Nephron progenitor cell (in vitro differentiated cells): Measurements from ENCODE around the gene CPSF2.
"Not testable (repeated sequence)": the region's sequence is repeated elsewhere in the genome, so short reads cannot be mapped to it uniquely, and the experiment has no call there.

Experiments used
- DNase-seq: peaks from one replicate; pipeline ENCODE4 v3.0.0; 2021
- H3K27ac Mint-ChIP-seq: 2 replicates; pipeline ENCODE4 v1.8.0; 2021; ENCODE audit warnings: mild to moderate bottlenecking, moderate library complexity, mixed read lengths
- H3K27me3 Mint-ChIP-seq: 2 replicates; pipeline ENCODE4 v1.8.0; 2021; ENCODE audit warnings: mild to moderate bottlenecking, low read depth, mixed read lengths; ENCODE audit not compliant: poor library complexity
- H3K36me3 Mint-ChIP-seq: 2 replicates; pipeline ENCODE4 v1.8.0; 2021; ENCODE audit warnings: low read depth, mixed read lengths
- H3K4me1 Mint-ChIP-seq: 2 replicates; pipeline ENCODE4 v1.8.0; 2021; ENCODE audit warnings: mixed read lengths
- H3K4me3 Mint-ChIP-seq: 2 replicates; pipeline ENCODE4 v1.8.0; 2021; ENCODE audit warnings: mild to moderate bottlenecking, moderate library complexity, mixed read lengths
- H3K9me3 Mint-ChIP-seq: 2 replicates; pipeline ENCODE4 v1.8.0; 2021; ENCODE audit warnings: mild to moderate bottlenecking, moderate library complexity, mixed read lengths
- CTCF ChIP-seq: fragments of 200-600 bp; sonication (generic); IDR thresholded peaks from 2 replicates; pipeline ENCODE4 v1.5.0; 2021; ENCODE audit warnings: antibody characterized with exemption

The CPSF2 gene

GRCh38 chr14:92161521-92161920 is 39.8 kb downstream of the CPSF2 start:
- no peak for TF ChIP-seq CTCF
- H3K4me3 Mint-ChIP-seq = no peak overlapping the region
- H3K36me3 Mint-ChIP-seq = peaks cover 85% of the 10 kb centered on the region
- no peak overlapping the region for H3K27ac Mint-ChIP-seq
- H3K9me3 Mint-ChIP-seq = peaks cover 35% of the 10 kb centered on the region
- DNase-seq = no peak
- H3K4me1 Mint-ChIP-seq = no peaks in the 10 kb centered on the region
- H3K27me3 Mint-ChIP-seq = no peaks in the 10 kb centered on the region

GRCh38 chr14:92164958-92165357 is 43.2 kb downstream of the CPSF2 start:
- H3K4me1 Mint-ChIP-seq = no peaks in the 10 kb centered on the region
- H3K9me3 Mint-ChIP-seq = peaks cover 41% of the 10 kb centered on the region
- DNase-seq = no peak
- H3K27me3 Mint-ChIP-seq = no peaks in the 10 kb centered on the region
- no peak overlapping the region for H3K4me3 Mint-ChIP-seq
- no peak overlapping the region for H3K27ac Mint-ChIP-seq
- no peak for TF ChIP-seq CTCF
- H3K36me3 Mint-ChIP-seq = peaks cover 77% of the 10 kb centered on the region

DNA sequence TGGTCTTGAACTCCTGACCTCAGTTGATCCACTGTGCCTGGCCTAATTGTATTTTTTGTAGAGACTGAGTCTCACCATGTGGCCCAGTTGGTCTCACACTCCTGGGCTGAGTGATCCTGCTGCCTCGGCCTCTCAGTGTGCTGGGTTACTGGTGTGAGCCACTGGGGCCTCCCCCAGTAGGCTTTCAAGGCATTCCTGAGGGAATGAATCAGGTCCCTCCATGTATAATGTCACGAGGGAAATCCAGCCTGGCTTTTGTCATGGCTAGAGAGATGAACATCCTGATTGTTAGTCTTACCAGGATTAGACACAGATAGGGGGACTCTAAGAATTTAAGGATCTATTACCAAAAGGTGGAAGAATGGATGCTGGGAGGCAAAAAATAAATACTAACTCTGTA is 51.9 kb downstream of the CPSF2 start:
- Mint-ChIP-seq H3K4me3 (no peak overlapping the region), H3K4me1 (no peaks in the 10 kb centered on the region), H3K9me3 (no peaks in the 10 kb centered on the region), H3K27me3 (peaks cover 5% of the 10 kb centered on the region), H3K27ac (no peak overlapping the region), H3K36me3 (peaks cover 6% of the 10 kb centered on the region)
- DNase-seq = no peak
- TF ChIP-seq CTCF = no peak

- no peak for DNase-seq
- H3K4me3 Mint-ChIP-seq = no peak overlapping the region
- no peak for TF ChIP-seq CTCF
- H3K27ac Mint-ChIP-seq = no peak overlapping the region
- no peaks in the 10 kb centered on the region for H3K9me3 Mint-ChIP-seq
- H3K4me1 Mint-ChIP-seq = no peaks in the 10 kb centered on the region
- H3K36me3 Mint-ChIP-seq = no peaks in the 10 kb centered on the region
- H3K27me3 Mint-ChIP-seq = peaks cover 7% of the 10 kb centered on the region
These were observed 54.0 kb downstream of the CPSF2 start for GRCh38 chr14:92175811-92176210.

- no peaks in the 10 kb centered on the region for H3K4me1 Mint-ChIP-seq
- H3K27ac Mint-ChIP-seq = no peak overlapping the region
- H3K9me3 Mint-ChIP-seq = no peaks in the 10 kb centered on the region
- H3K36me3 Mint-ChIP-seq = no peaks in the 10 kb centered on the region
- H3K4me3 Mint-ChIP-seq = no peak overlapping the region
- DNase-seq = no peak
- no peak for TF ChIP-seq CTCF
- peaks cover 7% of the 10 kb centered on the region for H3K27me3 Mint-ChIP-seq
These were observed 54.7 kb downstream of the CPSF2 start for GRCh38 chr14:92176476-92176875.

GRCh38 chr14:92179178-92179577 is 57.4 kb downstream of the CPSF2 start:
- H3K27ac Mint-ChIP-seq, H3K4me3 Mint-ChIP-seq: not testable (repeated sequence)

More at GRCh38 chr14:92179178-92179577, 57.4 kb downstream of the CPSF2 start:
- DNase-seq, H3K36me3 Mint-ChIP-seq, H3K27me3 Mint-ChIP-seq, H3K9me3 Mint-ChIP-seq, H3K4me1 Mint-ChIP-seq: not testable (repeated sequence)
